GM12878 (cell line): Measurements from ENCODE around the gene OXCT1.

ENCODE experiments used
- BHLHE40 ChIP-seq, 2 experiments: fragments of 450-650 bp in 1 of 2; IDR thresholded peaks; 2 replicates each; pipeline ENCODE4 v1.6.1; 2011 to 2017; ENCODE audit warnings: low read depth in 2 of 2, borderline replicate concordance in 1 of 2, improper control_type of control experiment in 1 of 2, low read length in 1 of 2, mild to moderate bottlenecking in 1 of 2
- GABPA ChIP-seq: IDR thresholded peaks from 2 replicates; pipeline ENCODE4 v1.6.1; 2014; ENCODE audit warnings: antibody characterized with exemption, low read depth, mild to moderate bottlenecking, inconsistent platforms
- RFX5 ChIP-seq: IDR thresholded peaks from 2 replicates; pipeline ENCODE4 v1.6.1; 2011; ENCODE audit warnings: low read depth, low read length, improper control_type of control experiment
- SIN3A ChIP-seq: IDR thresholded peaks from 2 replicates; pipeline ENCODE4 v1.6.1; 2012; ENCODE audit warnings: low read depth, low read length, improper control_type of control experiment
- SMAD1 ChIP-seq: fragments of 450-650 bp; IDR thresholded peaks from 2 replicates; pipeline ENCODE4 v1.6.1; 2018; ENCODE audit warnings: mild to moderate bottlenecking, low read depth; ENCODE audit not compliant: partially characterized antibody
- TF ChIP-seq, protein P1 (sequence below), 3 experiments: IDR thresholded peaks in 2 of 3; conservative IDR thresholded peaks in 1 of 3; 2 replicates each; pipeline ENCODE4 v1.5.1; 2011; ENCODE audit warnings: low read depth in 3 of 3, low read length in 3 of 3, mild to moderate bottlenecking in 3 of 3, control low read depth in 2 of 3, moderate library complexity in 2 of 3, inconsistent platforms in 1 of 3, mixed read lengths in 1 of 3; ENCODE audit not compliant: control insufficient read depth in 2 of 3, insufficient read depth in 1 of 3; ENCODE audit errors: extremely low read depth in 1 of 3
- TF ChIP-seq, protein P2 (sequence below): IDR thresholded peaks from 2 replicates; pipeline ENCODE4 v1.6.1; 2012; ENCODE audit warnings: low read depth, low read length, improper control_type of control experiment

DNA sequence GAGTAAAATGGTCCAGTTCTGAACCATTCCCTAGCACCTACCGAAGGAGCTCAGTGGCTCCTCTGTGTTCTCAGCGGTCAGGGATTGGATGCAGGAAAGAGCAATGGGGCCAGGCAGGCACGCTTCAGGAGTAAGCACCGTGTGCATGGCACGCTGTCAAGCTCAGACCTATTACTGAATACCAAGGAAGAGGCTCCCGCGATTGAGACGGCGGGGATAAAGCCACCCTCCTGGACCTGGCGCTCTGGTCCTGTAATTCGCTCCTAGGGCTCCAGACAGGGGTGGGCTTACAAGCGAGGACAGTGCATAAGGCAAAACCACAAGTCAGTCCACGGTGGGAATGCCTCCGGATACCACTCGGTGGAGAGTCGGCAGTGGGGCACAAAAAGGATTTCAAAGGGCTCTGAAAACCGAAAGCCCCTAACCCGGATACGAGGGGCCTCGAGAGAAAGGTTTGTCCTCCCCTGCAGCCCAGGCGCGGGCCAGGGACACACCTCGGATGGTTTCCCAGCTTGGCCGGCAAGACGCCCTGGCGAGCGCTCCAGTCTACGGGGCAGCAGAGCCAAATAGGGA lies 988 bp downstream of the OXCT1 start:
- TF ChIP-seq GABPA (no peak), RFX5 (no peak), SMAD1 (no peak), SIN3A (no peak), BHLHE40 (IDR thresholded peaks at IDR 0.05; ENCODE audit: borderline replicate concordance in 1 of 2, low read depth in 2 of 2, low read length in 1 of 2) (no peak)
- TF ChIP-seq, protein P1, sequence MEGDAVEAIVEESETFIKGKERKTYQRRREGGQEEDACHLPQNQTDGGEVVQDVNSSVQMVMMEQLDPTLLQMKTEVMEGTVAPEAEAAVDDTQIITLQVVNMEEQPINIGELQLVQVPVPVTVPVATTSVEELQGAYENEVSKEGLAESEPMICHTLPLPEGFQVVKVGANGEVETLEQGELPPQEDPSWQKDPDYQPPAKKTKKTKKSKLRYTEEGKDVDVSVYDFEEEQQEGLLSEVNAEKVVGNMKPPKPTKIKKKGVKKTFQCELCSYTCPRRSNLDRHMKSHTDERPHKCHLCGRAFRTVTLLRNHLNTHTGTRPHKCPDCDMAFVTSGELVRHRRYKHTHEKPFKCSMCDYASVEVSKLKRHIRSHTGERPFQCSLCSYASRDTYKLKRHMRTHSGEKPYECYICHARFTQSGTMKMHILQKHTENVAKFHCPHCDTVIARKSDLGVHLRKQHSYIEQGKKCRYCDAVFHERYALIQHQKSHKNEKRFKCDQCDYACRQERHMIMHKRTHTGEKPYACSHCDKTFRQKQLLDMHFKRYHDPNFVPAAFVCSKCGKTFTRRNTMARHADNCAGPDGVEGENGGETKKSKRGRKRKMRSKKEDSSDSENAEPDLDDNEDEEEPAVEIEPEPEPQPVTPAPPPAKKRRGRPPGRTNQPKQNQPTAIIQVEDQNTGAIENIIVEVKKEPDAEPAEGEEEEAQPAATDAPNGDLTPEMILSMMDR (IDR thresholded peaks at IDR 0.05 in 2 of 3, conservative IDR thresholded peaks at IDR 0.05 in 1 of 3; ENCODE audit: control insufficient read depth in 2 of 3, extremely low read depth in 1 of 3, insufficient read depth in 1 of 3, low read depth in 3 of 3, low read length in 3 of 3) = no peak
- TF ChIP-seq, protein P2, sequence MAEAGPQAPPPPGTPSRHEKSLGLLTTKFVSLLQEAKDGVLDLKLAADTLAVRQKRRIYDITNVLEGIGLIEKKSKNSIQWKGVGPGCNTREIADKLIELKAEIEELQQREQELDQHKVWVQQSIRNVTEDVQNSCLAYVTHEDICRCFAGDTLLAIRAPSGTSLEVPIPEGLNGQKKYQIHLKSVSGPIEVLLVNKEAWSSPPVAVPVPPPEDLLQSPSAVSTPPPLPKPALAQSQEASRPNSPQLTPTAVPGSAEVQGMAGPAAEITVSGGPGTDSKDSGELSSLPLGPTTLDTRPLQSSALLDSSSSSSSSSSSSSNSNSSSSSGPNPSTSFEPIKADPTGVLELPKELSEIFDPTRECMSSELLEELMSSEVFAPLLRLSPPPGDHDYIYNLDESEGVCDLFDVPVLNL = no peak
